Gastrocnemius medialis (tissue), 4 donors: ENCODE measurements around the gene BAHCC1.

Experiments
- POLR2A ChIP-seq, 2 donors: fragments of 450-650 bp; IDR thresholded peaks; one replicate each; pipeline ENCODE4 v1.6.1; 2017; ENCODE audit warnings: antibody characterized with exemption in 2 of 2, mild to moderate bottlenecking in 2 of 2, moderate library complexity in 2 of 2
- TF ChIP-seq, protein P1 (sequence below), 5 experiments: fragments of 450-650 bp in 3 of 5; fragments of 200-600 bp in 2 of 5; sonication (generic) in 2 of 5; IDR thresholded peaks in 4 of 5; conservative IDR thresholded peaks in 1 of 5; 1 replicate in 4 of 5; 2 replicates in 1 of 5; pipeline ENCODE4 v1.5.1; 2016 to 2019; ENCODE audit warnings: antibody characterized with exemption in 5 of 5, mild to moderate bottlenecking in 3 of 5, moderate library complexity in 3 of 5

DNA sequence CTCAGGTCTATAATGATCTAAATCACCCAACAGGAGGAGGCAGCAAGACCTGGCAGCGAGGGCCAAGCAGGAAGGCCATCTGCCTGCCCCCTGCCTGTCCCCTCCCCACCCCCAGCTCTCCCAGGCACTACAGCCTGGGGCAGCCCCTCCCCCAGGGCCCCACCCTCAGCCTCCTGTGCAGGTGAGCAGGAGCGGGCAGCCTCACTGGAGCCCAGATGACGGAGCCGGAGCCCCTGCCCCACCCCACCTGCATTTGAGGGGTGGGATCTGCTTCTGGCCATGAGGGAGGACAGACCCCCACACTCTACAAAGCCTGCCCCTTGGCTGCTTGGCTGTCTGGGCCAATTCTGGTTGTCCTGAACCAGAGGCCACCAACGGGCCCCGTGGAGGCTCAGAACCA is 12.4 kb upstream of the BAHCC1 start:
- TF ChIP-seq POLR2A (IDR thresholded peaks at IDR 0.05), result no peak
- TF ChIP-seq, protein P1, sequence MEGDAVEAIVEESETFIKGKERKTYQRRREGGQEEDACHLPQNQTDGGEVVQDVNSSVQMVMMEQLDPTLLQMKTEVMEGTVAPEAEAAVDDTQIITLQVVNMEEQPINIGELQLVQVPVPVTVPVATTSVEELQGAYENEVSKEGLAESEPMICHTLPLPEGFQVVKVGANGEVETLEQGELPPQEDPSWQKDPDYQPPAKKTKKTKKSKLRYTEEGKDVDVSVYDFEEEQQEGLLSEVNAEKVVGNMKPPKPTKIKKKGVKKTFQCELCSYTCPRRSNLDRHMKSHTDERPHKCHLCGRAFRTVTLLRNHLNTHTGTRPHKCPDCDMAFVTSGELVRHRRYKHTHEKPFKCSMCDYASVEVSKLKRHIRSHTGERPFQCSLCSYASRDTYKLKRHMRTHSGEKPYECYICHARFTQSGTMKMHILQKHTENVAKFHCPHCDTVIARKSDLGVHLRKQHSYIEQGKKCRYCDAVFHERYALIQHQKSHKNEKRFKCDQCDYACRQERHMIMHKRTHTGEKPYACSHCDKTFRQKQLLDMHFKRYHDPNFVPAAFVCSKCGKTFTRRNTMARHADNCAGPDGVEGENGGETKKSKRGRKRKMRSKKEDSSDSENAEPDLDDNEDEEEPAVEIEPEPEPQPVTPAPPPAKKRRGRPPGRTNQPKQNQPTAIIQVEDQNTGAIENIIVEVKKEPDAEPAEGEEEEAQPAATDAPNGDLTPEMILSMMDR (IDR thresholded peaks at IDR 0.05 in 4 of 5, conservative IDR thresholded peaks at IDR 0.05 in 1 of 5), result no peak
